ENCODE measurements around the gene CCND2. TPM values are rescaled to one million over a fixed set of nuclear protein-coding genes. Genes with fewer than 3 reads are reported as not detected.

CCND2 gene
- total and polyA plus RNA-seq, 2 experiments from 2014 or later, result 75.6 to 224 TPM

DNA sequence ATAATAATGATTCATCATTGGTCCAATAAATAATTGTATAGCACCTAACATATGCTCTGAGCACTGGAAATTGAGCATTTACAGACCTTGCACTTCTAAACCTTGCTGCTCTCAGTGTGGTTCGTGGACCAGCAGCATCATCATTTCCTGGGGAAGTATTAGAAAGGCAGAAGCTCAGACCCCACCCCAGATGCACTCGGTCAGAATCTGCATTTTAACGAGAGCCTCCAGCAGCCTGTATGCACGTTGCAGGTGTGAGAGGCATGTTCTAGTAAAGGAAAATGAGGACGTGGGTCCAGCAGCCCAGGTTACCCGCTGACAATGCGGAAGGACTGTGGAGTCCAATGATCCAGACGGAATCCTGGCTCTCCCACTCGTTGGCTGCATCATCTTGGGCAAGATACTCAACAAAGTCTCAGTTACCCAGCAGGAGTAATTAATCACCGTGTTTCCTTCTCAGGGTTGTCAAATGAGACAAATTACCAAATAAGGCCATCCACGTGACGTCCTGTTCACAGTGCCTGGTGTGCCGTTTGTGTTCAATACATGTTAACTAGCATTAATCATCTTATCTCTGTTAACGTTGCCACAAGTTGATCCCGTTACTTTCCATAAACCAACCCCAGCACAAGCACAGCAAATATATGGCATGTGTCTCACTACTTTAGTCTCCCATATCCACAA, 49.2 kb upstream of the CCND2 start:
- H3K9me3 Mint-ChIP-seq, result no peaks in the 10 kb centered on the region; the same call in 2 of the 3 replicates
- H3K79me2 ChIP-seq (replicated peaks; ENCODE audit: insufficient read depth), result peaks cover 8% of the 10 kb centered on the region; the same call in 1 of the 2 replicates
- H3K4me3 Mint-ChIP-seq, result no peak overlapping the region
- no peak overlapping the region for H3K4me3 ChIP-seq
- ATAC-seq (no peak), DNase-seq (ENCODE audit: low spot score) (no peak)
- no peaks in the 10 kb centered on the region for H3K27me3 ChIP-seq (ENCODE audit: insufficient read depth)
- H3K4me1 ChIP-seq (ENCODE audit: insufficient read depth), result peaks cover 18% of the 10 kb centered on the region
- H2AFZ ChIP-seq, result no peak overlapping the region
- no peaks in the 10 kb centered on the region for H3K36me3 Mint-ChIP-seq (ENCODE audit: low read depth)
- no peaks in the 10 kb centered on the region for H3K27me3 Mint-ChIP-seq (ENCODE audit: insufficient read depth, low read depth, poor library complexity)
- H3K4me2 ChIP-seq, result no peak overlapping the region
- no peaks in the 10 kb centered on the region for H3K36me3 ChIP-seq (ENCODE audit: insufficient read depth)
- no peak overlapping the region for H3K27ac Mint-ChIP-seq
- no peak overlapping the region for H3K27ac ChIP-seq (ENCODE audit: low read depth)
- H4K20me1 ChIP-seq (replicated peaks; ENCODE audit: insufficient read depth), result no peaks in the 10 kb centered on the region
- TF ChIP-seq, protein P1, sequence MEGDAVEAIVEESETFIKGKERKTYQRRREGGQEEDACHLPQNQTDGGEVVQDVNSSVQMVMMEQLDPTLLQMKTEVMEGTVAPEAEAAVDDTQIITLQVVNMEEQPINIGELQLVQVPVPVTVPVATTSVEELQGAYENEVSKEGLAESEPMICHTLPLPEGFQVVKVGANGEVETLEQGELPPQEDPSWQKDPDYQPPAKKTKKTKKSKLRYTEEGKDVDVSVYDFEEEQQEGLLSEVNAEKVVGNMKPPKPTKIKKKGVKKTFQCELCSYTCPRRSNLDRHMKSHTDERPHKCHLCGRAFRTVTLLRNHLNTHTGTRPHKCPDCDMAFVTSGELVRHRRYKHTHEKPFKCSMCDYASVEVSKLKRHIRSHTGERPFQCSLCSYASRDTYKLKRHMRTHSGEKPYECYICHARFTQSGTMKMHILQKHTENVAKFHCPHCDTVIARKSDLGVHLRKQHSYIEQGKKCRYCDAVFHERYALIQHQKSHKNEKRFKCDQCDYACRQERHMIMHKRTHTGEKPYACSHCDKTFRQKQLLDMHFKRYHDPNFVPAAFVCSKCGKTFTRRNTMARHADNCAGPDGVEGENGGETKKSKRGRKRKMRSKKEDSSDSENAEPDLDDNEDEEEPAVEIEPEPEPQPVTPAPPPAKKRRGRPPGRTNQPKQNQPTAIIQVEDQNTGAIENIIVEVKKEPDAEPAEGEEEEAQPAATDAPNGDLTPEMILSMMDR (conservative IDR thresholded peaks at IDR 0.05; ENCODE audit: low read depth in 2 of 2), result no peak
- TF ChIP-seq ZNF114 (CRISPR knock-in tag; IDR thresholded peaks at IDR 0.05), result no peak
- H3K4me1 Mint-ChIP-seq, result peaks cover 20% of the 10 kb centered on the region
- no peaks in the 10 kb centered on the region; the same call in none of the 2 replicates for H3K9me2 ChIP-seq (ENCODE audit: insufficient read depth)
- H3F3A ChIP-seq (replicated peaks; ENCODE audit: low read depth), result 0 out of 2 replicates have a peak, but pooled peaks cover 4% of the 10 kb centered on the region

DNA sequence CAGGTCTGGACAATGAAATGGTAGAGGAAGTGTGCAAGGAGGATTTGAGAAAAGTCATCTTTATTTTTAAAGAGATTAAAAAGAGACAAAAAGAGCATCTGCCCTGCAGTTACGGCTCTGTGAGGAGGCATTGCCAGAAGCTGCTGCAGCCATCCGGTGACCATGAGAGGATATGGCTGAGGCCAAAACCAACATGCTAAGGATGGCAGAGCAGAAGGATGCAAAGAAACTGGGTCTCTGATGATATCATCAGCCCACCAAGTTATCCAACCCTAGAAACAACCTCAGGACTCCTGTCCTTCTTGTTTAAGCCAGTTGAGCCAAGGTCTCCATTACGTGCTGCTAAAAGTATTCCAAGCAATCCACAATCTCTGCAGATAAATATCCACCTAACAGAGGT, 48.0 kb upstream of the CCND2 start:
- H3K27ac Mint-ChIP-seq, result no peak overlapping the region
- H3F3A ChIP-seq (replicated peaks; ENCODE audit: low read depth), result 0 out of 2 replicates have a peak, but pooled peaks cover 4% of the 10 kb centered on the region

DNA sequence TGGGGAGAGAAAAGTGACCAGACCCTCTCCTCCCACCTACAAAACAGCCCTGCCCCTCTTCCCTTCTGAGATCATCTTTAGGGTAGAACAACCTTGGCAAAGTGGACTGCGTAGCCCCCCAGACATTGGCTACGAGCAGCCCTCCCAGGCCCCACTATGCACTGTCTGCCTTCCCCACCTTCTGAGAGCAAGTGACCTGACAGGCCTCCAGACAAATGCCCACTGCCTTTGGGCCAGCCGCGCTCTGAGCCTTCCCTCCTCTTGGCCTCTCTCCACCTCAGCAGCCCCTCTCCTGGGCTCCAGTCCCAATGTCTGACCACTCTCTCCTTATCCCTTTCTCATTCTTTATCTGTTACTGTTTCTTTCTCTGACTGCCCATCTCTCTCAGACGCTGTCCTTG, 46.5 kb upstream of the CCND2 start:
- Mint-ChIP-seq H3K27ac (no peak overlapping the region), H3K4me1 (peaks cover 11% of the 10 kb centered on the region), H3K36me3 (ENCODE audit: low read depth) (no peaks in the 10 kb centered on the region), H3K27me3 (ENCODE audit: insufficient read depth, low read depth, poor library complexity) (no peaks in the 10 kb centered on the region), H3K4me3 (no peak overlapping the region), H3K9me3 (no peaks in the 10 kb centered on the region; the same call in 2 of the 3 replicates)
- Histone ChIP-seq H3K79me2 (replicated peaks; ENCODE audit: insufficient read depth) (peaks cover 11% of the 10 kb centered on the region), H3K27me3 (ENCODE audit: insufficient read depth) (no peaks in the 10 kb centered on the region), H3K27ac (ENCODE audit: low read depth) (0 out of 2 replicates have a peak overlapping the region, but pooled peaks have one; percentile 42), H3F3A (replicated peaks; ENCODE audit: low read depth) (0 out of 2 replicates have a peak, but pooled peaks cover 4% of the 10 kb centered on the region), H4K20me1 (replicated peaks; ENCODE audit: insufficient read depth) (no peaks in the 10 kb centered on the region), H3K36me3 (ENCODE audit: insufficient read depth) (no peaks in the 10 kb centered on the region; the same call in 1 of the 2 replicates), H3K9me2 (ENCODE audit: insufficient read depth) (no peaks in the 10 kb centered on the region; the same call in 1 of the 2 replicates), H2AFZ (peak overlapping the region; percentile 88), H3K4me3 (no peak overlapping the region), H3K4me1 (ENCODE audit: insufficient read depth) (peaks cover 13% of the 10 kb centered on the region), H3K4me2 (no peak overlapping the region)
- ATAC-seq (no peak), DNase-seq (ENCODE audit: low spot score) (no peak)
- no peak for TF ChIP-seq EZH2 (IDR thresholded peaks at IDR 0.05; ENCODE audit: low read depth, unreplicated experiment)
- TF ChIP-seq, protein P2, sequence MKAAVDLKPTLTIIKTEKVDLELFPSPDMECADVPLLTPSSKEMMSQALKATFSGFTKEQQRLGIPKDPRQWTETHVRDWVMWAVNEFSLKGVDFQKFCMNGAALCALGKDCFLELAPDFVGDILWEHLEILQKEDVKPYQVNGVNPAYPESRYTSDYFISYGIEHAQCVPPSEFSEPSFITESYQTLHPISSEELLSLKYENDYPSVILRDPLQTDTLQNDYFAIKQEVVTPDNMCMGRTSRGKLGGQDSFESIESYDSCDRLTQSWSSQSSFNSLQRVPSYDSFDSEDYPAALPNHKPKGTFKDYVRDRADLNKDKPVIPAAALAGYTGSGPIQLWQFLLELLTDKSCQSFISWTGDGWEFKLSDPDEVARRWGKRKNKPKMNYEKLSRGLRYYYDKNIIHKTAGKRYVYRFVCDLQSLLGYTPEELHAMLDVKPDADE (IDR thresholded peaks at IDR 0.05), result no peak
- TF ChIP-seq, protein P3, sequence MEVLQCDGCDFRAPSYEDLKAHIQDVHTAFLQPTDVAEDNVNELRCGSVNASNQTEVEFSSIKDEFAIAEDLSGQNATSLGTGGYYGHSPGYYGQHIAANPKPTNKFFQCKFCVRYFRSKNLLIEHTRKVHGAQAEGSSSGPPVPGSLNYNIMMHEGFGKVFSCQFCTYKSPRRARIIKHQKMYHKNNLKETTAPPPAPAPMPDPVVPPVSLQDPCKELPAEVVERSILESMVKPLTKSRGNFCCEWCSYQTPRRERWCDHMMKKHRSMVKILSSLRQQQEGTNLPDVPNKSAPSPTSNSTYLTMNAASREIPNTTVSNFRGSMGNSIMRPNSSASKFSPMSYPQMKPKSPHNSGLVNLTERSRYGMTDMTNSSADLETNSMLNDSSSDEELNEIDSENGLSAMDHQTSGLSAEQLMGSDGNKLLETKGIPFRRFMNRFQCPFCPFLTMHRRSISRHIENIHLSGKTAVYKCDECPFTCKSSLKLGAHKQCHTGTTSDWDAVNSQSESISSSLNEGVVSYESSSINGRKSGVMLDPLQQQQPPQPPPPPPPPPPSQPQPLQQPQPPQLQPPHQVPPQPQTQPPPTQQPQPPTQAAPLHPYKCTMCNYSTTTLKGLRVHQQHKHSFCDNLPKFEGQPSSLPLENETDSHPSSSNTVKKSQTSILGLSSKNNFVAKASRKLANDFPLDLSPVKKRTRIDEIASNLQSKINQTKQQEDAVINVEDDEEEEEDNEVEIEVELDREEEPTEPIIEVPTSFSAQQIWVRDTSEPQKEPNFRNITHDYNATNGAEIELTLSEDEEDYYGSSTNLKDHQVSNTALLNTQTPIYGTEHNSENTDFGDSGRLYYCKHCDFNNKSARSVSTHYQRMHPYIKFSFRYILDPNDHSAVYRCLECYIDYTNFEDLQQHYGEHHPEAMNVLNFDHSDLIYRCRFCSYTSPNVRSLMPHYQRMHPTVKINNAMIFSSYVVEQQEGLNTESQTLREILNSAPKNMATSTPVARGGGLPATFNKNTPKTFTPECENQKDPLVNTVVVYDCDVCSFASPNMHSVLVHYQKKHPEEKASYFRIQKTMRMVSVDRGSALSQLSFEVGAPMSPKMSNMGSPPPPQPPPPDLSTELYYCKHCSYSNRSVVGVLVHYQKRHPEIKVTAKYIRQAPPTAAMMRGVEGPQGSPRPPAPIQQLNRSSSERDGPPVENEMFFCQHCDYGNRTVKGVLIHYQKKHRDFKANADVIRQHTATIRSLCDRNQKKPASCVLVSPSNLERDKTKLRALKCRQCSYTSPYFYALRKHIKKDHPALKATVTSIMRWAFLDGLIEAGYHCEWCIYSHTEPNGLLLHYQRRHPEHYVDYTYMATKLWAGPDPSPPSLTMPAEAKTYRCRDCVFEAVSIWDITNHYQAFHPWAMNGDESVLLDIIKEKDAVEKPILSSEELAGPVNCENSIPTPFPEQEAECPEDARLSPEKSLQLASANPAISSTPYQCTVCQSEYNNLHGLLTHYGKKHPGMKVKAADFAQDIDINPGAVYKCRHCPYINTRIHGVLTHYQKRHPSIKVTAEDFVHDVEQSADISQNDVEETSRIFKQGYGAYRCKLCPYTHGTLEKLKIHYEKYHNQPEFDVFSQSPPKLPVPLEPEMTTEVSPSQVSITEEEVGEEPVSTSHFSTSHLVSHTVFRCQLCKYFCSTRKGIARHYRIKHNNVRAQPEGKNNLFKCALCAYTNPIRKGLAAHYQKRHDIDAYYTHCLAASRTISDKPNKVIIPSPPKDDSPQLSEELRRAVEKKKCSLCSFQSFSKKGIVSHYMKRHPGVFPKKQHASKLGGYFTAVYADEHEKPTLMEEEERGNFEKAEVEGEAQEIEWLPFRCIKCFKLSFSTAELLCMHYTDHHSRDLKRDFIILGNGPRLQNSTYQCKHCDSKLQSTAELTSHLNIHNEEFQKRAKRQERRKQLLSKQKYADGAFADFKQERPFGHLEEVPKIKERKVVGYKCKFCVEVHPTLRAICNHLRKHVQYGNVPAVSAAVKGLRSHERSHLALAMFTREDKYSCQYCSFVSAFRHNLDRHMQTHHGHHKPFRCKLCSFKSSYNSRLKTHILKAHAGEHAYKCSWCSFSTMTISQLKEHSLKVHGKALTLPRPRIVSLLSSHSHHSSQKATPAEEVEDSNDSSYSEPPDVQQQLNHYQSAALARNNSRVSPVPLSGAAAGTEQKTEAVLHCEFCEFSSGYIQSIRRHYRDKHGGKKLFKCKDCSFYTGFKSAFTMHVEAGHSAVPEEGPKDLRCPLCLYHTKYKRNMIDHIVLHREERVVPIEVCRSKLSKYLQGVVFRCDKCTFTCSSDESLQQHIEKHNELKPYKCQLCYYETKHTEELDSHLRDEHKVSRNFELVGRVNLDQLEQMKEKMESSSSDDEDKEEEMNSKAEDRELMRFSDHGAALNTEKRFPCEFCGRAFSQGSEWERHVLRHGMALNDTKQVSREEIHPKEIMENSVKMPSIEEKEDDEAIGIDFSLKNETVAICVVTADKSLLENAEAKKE (CRISPR knock-in tag; IDR thresholded peaks at IDR 0.05), result no peak

More for the DNA sequence above, 48.0 kb upstream of the CCND2 start:
- H3K4me3 ChIP-seq, result no peak overlapping the region
- no peak overlapping the region for H3K27ac ChIP-seq (ENCODE audit: low read depth)
- no peaks in the 10 kb centered on the region for H3K36me3 ChIP-seq (ENCODE audit: insufficient read depth)
- H3K4me1 ChIP-seq (ENCODE audit: insufficient read depth), result peaks cover 13% of the 10 kb centered on the region
- Mint-ChIP-seq H3K9me3 (no peaks in the 10 kb centered on the region; the same call in 2 of the 3 replicates), H3K36me3 (ENCODE audit: low read depth) (no peaks in the 10 kb centered on the region), H3K4me3 (no peak overlapping the region), H3K4me1 (peaks cover 11% of the 10 kb centered on the region), H3K27me3 (ENCODE audit: insufficient read depth, low read depth, poor library complexity) (no peaks in the 10 kb centered on the region)
- H4K20me1 ChIP-seq (replicated peaks; ENCODE audit: insufficient read depth), result no peaks in the 10 kb centered on the region
- no peak for TF ChIP-seq ZNF114 (CRISPR knock-in tag; IDR thresholded peaks at IDR 0.05)
- no peak for TF ChIP-seq CREB1 (CRISPR knock-in tag; IDR thresholded peaks at IDR 0.05; ENCODE audit: low read depth)
- H2AFZ ChIP-seq, result no peak overlapping the region
- peaks cover 11% of the 10 kb centered on the region for H3K79me2 ChIP-seq (replicated peaks; ENCODE audit: insufficient read depth)
- ATAC-seq, result no peak
- H3K4me2 ChIP-seq, result no peak overlapping the region
- no peaks in the 10 kb centered on the region for H3K27me3 ChIP-seq (ENCODE audit: insufficient read depth)
- DNase-seq (ENCODE audit: low spot score), result no peak
- H3K9me2 ChIP-seq (ENCODE audit: insufficient read depth), result no peaks in the 10 kb centered on the region; the same call in none of the 2 replicates
